Skin of body (tissue), 2 donors: Measurements from ENCODE around the gene DENND4A. TPM values are rescaled to one million over a fixed set of nuclear protein-coding genes. Genes with fewer than 3 reads are reported as not detected.

Experiments
- DNase-seq: peaks from one replicate; lab custom pipeline; 2025; lab: John Stamatoyannopoulos, UW
- total RNA-seq: library from RNA; depleted of rRNA; stranded (reverse); fragments of >200 nt; gene quantifications from one replicate; pipeline ENCODE4 v1.2.3, GENCODE V29; 2014

Gene DENND4A
- total RNA-seq, 1 donor from 2014 or later, result 33.6 TPM

GRCh38 chr15:65680544-65680943, 111.5 kb downstream of the DENND4A start:
- DNase-seq, result no peak

DNA sequence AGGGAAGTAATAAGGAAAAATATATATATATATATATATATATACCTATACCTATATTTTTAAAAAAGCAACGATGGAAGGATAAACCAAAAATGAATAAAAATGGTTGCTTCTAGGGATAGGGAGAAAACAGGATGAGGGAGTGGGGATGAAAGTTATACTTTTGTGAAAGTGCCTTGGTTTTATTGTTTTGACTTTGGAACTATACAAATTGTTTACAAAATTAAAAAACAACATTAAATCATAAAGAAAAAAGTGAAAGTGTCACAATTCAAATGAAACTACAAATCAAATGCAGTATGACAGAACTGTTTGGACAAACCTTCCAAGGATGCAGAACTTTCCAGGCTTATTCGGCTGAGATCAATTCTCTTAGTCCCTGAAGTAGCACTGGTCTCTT, 116.0 kb downstream of the DENND4A start:
- no peak for DNase-seq

DNA sequence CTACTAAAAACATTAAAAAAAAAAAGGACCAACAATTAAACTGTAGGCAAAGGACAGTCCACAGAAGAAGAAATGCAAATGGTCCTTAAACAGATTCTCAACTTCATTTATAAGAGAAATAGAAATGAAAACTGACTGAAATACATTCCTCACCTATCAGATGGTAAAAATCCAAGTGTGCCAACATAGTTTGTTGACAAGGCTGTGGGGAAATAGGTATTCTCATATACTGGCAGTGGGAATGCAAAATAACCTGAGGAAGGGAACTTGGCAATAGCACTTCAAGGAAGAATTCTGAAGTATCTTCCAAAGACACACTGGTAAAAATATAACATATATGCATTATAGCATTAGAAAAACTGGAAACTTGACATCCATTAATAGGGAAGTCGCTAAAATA, 116.5 kb downstream of the DENND4A start:
- DNase-seq, result no peak

DNA sequence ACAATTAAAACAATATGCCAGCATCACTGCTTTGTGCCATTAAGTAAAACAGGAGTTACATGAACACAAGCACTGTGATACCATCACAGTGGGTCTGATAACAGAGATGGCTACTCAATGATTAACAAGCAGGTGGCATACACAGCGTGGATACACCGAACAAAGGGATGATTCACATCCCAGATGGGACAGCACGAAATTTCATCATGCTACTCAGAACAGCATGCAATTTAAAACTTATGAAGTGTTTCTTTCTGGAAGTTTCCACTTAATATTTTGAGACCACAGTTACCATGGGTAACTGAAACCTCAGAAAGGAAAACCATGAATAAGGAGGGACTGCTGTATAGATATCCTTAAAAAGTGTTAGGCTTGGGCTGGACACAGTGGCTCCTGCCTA, 125.8 kb downstream of the DENND4A start:
- no peak for DNase-seq

DNA sequence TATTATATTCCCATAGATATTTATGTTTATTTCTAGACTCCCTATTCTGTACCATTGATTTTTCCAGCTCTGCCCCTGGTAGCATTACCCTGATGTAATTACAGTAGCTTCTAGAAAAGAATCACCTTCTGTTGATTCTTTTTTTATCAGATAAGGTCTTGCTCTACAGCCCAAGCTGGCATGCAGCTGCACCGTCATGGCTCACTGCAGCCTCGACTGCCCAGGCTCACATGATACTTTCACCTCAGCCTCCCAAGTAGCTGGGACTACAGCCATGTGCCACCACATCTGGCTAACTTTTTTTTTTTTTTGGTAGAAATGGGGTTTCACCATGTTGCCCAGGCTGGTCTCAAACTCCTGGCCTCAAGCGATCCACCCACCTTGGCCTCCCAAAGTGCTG, 128.6 kb downstream of the DENND4A start:
- no peak for DNase-seq

- no peak for DNase-seq
Observed at GRCh38 chr15:65660927-65661326, 131.2 kb downstream of the DENND4A start.

- no peak for DNase-seq
Observed at GRCh38 chr15:65659502-65660052, 132.5 kb downstream of the DENND4A start.

DNA sequence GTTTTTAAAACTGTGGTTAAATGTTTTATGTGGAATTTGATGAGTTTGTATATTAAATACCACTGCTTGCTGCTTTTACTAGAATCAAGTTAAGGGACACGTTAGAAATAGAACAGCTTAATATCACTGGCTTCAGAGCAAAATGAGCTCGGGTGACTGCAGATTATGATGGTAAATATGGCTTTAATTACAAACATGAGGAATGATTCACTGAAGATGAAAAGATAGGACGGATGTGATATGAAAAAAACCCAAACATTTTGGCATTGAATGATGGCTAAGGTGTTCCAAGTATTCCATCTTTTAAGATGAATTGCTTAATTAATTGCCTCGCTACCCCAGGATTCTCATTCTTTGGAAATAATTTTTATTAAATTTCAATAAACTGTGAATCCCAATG, 136.6 kb downstream of the DENND4A start:
- no peak for DNase-seq

GRCh38 chr15:65655026-65655425, 137.1 kb downstream of the DENND4A start:
- DNase-seq, result no peak

- no peak for DNase-seq
Observed at GRCh38 chr15:65653801-65654521, 138.1 kb downstream of the DENND4A start.

GRCh38 chr15:65653341-65653740, 138.8 kb downstream of the DENND4A start:
- DNase-seq, result no peak

DNA sequence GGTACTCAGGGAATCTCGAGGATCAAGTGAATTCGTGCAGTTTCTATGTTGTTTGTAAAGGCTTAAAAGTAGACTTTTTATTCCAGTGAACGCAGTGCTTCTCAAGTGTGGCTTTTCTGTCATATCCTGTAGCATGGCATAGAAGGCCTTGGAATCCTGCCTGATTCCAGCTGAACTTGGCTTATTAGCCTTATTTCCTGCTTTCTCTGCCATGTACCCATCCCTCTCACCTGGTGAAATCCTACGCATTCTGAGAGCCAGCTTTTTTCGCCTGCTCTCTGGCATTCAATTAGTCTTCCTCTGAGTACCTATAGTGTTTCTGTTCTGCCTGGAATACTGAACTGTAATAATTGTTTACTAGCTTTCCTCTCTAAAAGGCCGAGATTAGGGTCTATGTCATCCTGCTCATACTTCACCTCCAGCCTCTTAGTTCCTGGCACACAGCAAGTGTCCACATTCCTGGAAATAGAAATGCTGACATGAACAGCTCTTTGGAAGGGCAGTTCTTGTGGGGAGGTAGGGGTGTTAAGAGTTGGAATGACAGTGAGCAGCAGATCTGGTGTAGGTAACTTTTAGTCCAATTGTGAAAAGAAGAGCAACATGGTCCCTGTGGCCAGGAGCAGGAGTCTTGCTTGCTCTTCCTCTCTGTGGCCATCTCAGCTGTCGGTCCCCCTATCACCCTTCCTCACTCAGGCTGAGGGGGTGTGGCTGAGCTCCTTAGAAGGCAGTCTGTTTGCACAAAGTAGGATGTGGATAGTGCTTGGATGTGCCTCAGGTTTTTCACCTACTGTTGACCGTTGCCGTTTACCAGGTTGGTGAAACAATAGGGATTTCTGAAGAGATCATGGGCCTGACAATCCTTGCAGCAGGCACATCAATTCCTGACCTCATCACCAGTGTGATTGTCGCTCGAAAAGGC, 140.0 kb downstream of the DENND4A start:
- no peak for DNase-seq

DNA sequence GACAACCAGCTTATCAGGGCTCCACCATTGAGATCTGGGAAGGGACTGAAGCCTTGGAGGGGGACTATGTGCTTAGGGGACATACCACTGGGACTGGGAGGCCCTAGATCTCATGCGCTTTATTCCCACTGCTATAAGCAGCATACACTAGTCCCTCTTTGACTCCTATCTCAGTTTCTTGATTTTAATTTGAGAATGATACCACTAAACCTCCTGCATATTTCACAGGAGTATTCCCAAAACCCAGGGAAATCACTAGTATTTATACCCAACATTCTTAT, 141.1 kb downstream of the DENND4A start:
- DNase-seq, result no peak

DNA sequence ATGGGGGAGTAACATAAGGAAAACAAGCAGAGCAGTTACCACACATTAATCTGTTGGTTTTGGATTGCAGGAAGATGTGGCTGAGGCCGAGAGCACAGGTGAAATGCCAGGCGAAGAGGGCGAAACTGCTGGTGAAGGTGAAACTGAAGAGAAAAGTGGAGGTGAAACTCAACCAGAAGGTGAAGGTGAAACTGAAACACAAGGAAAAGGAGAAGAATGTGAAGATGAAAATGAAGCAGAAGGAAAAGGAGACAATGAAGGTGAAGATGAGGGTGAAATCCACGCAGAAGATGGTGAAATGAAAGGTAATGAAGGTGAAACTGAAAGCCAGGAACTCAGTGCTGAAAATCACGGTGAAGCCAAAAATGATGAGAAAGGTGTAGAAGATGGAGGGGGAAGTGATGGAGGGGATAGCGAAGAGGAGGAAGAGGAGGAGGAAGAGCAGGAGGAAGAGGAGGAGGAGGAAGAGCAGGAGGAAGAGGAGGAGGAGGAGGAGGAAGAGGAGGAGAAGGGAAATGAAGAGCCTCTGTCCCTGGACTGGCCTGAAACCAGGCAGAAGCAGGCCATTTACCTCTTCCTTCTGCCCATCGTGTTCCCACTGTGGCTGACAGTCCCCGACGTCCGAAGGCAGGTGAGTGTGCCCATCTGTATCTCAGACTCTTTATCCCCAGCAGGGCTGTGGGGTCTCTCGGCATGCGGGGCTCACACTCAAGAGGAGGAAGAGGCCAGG, 141.6 kb downstream of the DENND4A start:
- DNase-seq, result no peak

DNA sequence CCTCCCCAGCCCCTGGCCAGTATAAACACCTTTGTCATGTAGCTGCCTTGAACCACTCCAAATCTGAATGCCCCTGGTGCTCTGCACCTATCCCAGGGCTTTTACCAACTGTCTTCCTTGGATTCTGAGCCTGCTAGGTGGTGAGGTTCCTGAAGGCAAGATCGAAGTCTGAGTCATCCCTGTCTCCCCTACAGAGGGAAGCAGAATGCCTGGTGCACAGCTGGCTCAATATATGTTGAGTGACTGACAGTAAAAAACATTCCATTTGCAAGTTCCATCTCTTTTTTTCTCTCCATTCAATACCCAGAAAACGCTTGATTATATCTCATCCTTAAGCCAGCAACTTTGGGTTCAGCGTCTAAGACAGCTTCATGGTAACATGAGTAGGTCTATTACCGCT, 145.6 kb downstream of the DENND4A start:
- DNase-seq, result no peak

- no peak for DNase-seq
Observed at GRCh38 chr15:65645392-65645791, 146.7 kb downstream of the DENND4A start.

DNA sequence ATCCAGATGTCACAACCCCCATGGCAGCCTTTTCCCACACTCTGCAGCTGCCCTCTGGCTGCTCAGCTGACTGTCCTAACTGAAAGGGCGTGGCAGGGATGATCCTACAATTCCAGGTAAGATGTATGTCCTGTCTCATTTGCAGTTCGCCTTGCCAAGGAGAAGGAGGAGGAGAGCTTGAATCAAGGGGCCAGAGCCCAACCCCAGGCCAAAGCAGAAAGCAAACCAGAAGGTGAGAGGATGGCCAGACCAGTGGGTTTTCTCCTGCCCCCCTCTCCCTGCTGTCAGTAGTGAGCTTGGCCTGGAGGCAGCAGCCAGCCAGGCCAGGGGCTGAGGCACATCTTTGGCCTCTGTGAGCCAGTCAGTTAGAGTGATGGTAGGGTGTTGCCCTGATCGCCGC, 147.8 kb downstream of the DENND4A start:
- DNase-seq, result no peak

- DNase-seq, result no peak
Observed at GRCh38 chr15:65642594-65642993, 149.5 kb downstream of the DENND4A start.

DNA sequence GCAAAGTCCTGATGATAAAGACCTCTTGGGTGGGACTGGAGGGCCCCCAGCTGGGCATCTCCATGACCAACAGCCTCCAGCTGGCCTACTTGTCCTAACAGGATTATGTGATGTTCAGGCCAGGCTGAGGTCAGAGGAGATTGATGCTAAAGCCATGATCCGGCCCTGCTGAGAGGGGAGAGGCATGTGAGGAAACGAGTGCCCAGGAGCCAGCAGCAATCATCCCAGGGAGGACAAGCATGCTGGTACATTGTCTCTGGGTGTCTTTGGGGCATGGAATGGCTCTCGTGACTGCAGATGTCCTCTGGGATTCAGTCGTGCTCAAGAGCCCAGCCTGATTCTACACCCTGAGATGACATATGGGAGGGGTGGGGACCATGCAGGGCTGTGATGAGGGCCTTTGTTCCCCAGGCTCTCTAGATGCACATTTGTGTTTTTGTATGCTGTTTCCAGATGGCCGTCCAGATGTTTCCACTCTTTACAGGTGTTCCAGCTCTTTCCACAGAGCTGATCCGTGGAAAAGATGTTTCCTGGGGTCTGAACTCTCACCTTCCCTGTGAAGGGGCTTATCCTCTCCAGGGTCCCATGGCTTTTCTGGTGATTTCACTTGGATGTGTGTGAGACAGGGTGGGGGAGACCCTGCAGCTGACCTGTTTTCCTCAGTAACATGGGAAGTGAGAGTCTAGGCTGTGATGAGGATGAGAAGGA, 150.2 kb downstream of the DENND4A start:
- no peak for DNase-seq

- DNase-seq, result no peak
Observed at GRCh38 chr15:65639509-65639908, 152.6 kb downstream of the DENND4A start.

DNA sequence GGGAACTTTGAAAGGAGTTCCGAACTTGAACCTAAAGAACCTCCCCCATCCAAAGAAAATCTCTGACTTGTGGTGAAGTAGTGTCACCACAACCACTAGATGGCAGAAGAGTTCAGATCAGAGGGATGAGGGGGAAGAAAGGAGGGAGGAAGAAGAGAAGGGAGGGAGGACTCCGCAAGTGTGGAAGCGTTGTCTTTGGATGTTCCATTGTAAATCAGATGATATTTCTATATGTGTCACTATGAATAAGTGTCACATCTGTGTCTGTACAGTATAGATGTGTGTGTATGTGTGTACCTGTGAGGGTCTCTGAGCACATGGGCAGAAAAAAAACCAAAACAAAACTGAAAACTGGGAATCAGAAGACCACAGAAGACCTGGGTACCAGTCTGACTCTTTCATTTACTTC, 153.4 kb downstream of the DENND4A start:
- DNase-seq, result peak; percentile 64
